Measurements from ENCODE around the gene GTSE1.
A peak's percentile ranks its signal among the peaks of the same experiment; 100 is the strongest.

The GTSE1 gene

DNA sequence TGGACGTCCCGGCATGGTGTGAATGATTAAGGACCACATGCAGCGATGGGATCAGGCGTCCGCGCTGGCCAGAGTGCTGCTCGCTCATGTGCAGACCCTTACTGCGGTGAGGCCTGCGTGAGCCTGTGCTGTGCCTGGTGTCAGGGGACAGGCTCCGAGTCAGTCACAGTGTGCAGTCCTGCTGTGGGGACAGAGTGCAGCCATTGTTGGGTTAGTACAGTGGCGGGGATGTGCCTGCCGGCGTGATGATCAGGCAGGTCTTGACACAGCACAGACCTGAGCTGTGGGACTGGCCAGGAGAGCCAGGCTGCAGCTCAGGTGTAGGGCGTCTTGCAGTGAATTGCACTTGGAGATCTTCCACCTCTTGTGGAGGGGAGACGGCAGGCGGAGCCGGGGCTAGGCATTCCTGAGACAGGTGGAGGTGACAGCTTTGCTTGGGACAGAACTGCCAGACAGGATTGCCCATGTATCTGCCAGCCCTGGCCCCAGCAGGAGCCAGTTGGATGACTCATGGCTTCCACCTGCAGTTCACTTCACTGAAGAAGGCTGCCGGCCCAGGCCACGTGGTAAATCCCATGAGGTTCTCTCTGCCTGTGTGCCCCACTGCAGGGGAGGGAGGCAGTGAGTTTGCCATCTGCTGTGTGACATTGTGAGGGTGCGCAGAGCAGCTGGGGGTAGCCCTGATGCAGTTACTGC, 56.2 kb downstream of the GTSE1 start:
- DNase-seq = no peak
- TF ChIP-seq GATA1 (IDR thresholded peaks at IDR 0.05; ENCODE audit: low read depth, low read length) (no peak), POLR2A (IDR thresholded peaks at IDR 0.05; ENCODE audit: low read length) (no peak)

DNA sequence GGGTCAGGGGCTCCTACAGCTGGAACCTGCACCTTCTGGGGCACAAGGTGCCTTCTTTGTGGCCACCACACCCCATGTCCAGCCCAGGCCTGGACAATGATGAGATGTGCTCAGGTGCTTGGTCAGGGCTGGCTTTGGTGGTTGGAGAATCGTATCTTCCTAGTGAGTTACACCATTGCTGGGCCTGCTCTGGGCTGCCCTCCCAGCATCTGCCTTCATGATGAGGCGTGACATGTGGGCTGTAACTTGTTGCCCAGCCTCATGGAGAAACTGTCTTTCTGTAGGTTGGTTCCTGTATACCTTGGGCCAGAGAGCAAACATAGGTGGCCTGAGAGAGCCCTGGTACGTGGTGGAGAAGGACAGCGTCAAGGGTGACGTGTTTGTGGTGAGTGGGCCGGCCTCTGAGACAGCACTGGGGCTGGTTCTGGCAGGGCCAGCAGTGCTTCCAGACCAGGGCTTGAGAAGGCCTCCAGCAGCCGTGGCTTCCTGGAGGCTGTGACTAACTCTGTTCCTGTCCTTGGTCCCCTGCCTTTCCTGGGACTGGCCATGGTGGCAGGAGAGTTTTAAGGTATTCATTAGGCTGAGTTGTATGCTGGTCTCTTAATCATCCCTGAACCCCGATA, 56.9 kb downstream of the GTSE1 start:
- no peak for TF ChIP-seq POLR2A (IDR thresholded peaks at IDR 0.05; ENCODE audit: low read length)
- TF ChIP-seq GATA1 (IDR thresholded peaks at IDR 0.05; ENCODE audit: low read depth, low read length) = no peak
- no peak for DNase-seq

DNA sequence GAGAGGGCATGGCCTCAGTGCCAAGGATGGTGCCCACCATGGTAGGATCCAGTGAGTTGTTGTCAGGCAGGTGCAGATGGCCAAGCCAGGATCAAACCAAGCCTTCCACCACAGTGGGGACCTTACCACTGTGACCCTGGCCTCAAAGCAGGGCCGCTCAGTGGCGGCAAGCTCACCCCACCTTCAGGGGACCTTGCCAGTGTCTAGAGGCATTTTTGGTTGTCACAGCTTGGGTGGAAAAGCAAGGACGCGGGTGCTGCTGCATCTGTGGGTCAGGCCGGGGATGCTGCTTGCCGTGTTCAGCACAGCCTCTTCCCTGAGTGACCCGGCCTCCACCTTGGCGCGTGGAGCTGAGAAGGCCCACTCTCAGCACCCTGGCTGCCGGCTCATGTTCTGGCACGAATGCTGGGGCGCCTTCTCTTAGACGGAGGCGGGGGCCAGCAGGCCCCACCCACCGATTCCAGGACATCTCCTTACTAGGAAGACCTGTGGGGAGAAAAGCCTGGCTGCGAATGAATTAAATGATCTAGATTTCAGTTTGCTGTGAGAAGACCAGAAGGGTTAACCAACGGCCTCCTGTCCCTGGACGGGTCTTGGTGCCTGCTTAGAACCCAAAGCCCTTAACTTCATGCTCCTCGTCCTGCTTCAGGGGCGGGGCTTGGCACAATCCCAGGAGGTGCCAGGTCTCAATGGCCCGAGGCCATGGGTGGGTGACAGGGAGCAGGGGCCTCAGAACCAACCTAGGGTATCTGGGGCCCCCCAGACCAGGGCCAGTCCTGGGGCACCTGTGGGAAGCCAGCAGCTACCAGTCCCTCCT, 57.7 kb downstream of the GTSE1 start:
- TF ChIP-seq POLR2A (IDR thresholded peaks at IDR 0.05; ENCODE audit: low read length) (no peak), GATA1 (IDR thresholded peaks at IDR 0.05; ENCODE audit: low read depth, low read length) (no peak)
- no peak for DNase-seq

DNA sequence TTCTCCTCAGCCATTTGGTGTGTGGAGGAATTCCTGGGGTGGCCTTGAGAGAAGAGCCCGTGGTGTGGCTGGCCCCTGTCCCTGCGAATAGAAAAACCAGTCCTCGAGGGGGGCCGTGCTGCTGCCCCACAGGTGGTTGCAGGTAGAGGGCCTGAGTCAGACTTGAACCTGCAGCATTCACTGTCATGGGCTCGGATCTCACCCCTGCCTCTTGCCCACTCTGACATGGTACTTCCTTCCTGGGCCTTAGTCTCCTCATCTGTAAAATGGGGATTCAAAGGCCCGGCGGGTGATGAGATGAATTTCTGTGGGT, 58.3 kb downstream of the GTSE1 start:
- TF ChIP-seq POLR2A (IDR thresholded peaks at IDR 0.05; ENCODE audit: low read length) = no peak
- TF ChIP-seq GATA1 (IDR thresholded peaks at IDR 0.05; ENCODE audit: low read depth, low read length) = no peak
- no peak for DNase-seq

DNA sequence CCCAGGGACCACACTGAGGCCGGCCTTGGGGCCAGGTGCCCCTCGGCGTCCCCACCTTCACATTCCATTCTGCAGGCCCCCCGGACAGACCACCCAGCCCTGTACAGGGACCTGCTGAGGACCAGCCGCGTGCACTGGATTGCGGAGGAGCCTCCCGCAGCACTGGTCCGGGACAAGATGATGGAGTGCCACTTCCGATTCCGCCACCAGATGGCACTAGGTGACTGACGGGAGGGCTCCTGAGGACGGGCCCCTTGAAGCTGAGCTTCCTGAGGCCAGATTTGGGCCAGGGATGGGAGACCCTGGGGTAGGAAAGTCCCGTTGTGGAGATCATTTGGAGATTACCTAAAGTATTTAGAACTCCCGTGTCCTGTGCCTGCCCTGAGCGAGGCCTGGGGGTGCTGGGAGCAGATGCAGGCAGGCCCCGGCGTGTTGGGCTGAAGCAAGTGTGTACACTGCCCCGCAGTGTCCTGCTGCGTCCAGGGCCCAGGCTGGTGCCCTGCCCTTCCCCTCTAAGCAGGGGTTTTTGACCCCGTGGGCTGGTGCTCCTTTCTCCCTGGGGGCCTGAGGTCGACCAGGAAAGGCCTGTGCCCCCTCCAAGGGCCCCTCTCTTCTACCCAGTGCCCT, 58.8 kb downstream of the GTSE1 start:
- TF ChIP-seq POLR2A (IDR thresholded peaks at IDR 0.05; ENCODE audit: low read length) (no peak), GATA1 (IDR thresholded peaks at IDR 0.05; ENCODE audit: low read depth, low read length) (no peak)
- peak; percentile 52 to 73 for DNase-seq

DNA sequence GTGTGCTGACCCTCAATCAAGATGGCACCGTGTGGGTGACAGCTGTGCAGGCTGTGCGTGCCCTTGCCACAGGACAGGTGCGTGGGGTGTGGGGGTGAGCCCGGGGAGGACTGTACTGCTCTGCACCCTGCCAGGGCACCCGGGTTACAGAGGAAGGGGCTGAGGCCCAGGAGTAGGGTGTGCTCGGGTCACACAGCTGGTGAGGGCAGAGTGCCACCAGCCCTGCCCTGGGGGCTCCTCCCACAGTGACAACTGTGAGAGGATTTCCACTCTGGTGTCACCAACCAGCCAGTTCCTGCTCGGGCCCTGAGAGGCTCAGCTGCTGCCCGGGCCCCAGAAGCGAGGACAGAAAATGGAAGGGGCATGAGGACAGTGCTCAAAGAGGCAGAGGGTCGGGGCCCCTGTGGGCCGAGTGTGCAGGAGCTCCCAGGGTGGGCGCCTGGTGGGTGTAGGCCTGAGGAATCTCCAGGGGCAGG, 59.4 kb downstream of the GTSE1 start:
- TF ChIP-seq GATA1 (IDR thresholded peaks at IDR 0.05; ENCODE audit: low read depth, low read length) (no peak), POLR2A (IDR thresholded peaks at IDR 0.05; ENCODE audit: low read length) (no peak)
- DNase-seq = no peak

DNA sequence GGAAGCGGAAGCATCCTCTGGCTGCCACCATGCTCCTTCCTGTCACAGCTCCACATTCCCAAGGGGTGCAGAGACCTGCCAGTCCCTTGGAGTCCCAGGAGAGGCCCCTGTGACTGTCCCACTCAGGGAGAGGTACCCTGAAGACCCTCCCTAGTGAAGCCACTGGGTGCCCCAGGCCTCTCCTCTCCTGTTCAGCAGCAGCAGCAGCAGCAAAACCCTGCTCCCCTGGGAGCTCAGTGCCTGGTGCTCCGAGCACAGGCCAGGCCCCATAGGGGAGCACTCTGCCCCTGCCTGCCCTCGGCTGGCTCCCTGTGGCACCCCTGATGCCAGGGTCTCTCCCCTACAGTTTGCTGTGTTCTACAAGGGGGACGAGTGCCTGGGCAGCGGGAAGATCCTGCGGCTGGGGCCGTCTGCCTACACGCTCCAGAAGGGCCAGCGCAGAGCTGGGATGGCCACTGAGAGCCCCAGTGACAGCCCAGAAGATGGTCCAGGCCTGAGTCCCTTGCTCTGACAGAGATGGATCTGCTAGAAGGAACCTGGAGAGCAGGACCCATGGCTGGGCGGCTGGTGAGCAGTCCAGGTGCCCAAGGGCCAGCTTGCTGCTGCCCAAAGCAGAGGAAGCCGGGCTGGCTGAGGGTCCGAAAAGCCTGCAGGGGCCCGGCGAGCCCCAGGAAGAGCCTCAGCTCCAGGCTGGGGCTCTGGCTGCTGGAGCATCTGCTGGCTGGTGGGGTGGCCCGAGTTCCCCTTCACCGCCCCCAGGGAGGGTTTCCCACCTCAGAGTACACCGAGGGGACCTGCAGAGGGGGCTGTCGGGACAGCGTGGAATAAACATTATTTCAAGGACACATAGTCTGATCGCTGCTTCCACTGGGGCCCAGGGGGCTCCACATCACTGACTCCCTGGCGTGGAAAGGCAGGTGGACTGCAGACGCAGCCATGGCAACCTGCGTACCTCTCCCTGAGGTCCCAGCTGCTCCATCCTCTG, 60.1 kb downstream of the GTSE1 start:
- TF ChIP-seq POLR2A (IDR thresholded peaks at IDR 0.05; ENCODE audit: low read length) (no peak), GATA1 (IDR thresholded peaks at IDR 0.05; ENCODE audit: low read depth, low read length) (no peak)

DNA sequence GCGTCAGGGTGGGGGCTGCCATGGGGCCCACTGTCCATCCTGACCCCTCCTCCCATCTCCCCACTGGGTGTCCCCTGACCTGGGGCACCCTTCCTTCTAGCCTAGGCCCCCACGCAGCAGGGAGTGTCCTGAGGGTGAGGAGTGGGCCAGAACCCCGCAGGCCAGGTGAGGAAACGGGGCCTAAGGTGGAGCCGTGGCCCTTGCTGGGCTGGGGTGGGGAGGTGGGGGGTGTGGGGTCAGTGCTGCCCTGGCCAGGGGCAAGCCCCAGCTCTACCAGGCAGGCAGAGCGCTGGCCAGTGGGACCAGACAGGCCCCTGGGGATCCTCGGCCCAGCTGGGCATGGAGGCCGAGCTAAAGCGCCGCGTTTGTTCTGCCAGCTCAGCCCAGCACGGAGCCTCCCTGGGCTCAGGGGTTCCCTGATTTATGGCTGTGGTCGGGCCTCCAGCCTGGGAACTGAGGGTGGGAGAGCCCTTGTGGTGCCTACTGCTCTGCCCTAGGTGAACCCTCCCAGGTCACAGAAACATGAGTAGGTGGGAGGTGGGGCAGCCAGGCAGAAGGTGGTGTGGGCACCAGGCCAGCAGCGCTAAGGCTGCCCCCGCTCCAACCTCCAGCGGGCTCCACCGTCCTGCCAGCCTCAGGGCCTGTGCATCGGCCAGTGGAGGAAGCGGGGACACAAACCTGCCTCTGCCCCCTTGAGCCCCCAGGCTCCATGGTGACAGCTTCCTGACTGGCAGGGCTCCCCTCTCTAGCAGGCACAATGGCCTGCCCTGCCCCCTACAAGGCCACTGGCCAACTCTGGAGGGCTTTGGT, 61.2 kb downstream of the GTSE1 start:
- TF ChIP-seq POLR2A (IDR thresholded peaks at IDR 0.05; ENCODE audit: low read length) = no peak
- no peak for TF ChIP-seq GATA1 (IDR thresholded peaks at IDR 0.05; ENCODE audit: low read depth, low read length)
- no peak for DNase-seq

More for the DNA sequence above, 60.1 kb downstream of the GTSE1 start:
- DNase-seq = no peak

DNA sequence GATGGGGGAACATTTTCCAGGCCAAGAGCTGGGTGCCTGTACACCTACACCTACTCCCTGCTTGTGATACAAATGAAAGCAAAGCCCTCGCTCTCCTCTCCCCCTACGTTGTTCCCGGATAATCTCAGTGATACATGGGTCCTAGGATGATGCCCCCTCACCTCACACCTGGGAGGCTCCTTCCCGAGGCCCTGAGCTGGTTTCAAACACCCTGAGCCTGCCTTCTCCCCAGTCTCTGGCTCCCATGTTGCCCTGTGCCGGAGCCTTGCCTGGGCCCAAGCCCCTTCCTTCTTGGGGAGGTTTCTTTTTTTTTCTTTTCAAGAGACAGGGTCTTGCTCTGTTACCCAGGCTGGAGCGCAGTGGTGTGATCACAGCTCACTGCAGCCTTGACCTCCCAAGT, 62.1 kb downstream of the GTSE1 start:
- TF ChIP-seq POLR2A (IDR thresholded peaks at IDR 0.05; ENCODE audit: low read length) (no peak), GATA1 (IDR thresholded peaks at IDR 0.05; ENCODE audit: low read depth, low read length) (no peak)
- no peak for DNase-seq

DNA sequence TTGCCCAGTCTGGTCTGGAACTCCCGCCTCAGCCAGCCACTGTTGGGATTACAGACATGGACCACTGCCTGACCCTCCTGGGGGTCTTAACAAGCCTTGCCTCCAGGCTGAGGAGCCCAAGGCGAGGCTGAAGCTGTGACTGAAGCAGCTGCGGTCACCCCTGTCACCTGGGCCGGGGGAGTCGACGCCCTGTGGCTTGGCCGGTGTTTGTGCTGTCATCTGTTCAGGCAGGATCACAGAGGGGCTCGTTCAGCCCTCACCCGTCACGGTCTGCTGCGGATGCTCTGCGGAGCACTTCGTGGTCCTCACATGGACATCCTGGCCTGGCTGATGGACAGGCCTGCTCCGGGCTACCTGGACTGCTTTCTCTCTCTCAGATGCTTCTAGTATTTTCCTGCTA, 62.7 kb downstream of the GTSE1 start:
- TF ChIP-seq POLR2A (IDR thresholded peaks at IDR 0.05; ENCODE audit: low read length) (no peak), GATA1 (IDR thresholded peaks at IDR 0.05; ENCODE audit: low read depth, low read length) (no peak)
- DNase-seq = no peak

DNA sequence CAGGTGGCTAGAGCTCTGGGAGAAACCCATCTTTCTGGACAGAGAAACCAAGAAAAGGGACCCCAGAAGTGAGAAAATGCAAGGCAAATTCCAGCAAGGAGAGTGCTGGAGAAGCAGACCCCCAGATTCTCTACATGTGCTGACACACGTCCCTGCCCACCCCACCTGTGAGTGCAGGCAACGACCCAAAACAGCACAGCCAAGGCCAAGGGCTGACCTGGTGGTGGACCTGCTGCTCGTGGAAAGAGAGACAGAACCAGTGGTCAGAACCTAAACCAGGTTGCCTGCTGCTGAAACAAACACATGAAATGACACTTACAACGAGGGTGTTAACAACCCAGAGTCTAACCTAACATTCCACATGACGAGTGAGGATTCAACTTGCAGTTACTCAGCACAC, 63.4 kb downstream of the GTSE1 start:
- DNase-seq = no peak
- no peak for TF ChIP-seq GATA1 (IDR thresholded peaks at IDR 0.05; ENCODE audit: low read depth, low read length)
- TF ChIP-seq POLR2A (IDR thresholded peaks at IDR 0.05; ENCODE audit: low read length) = no peak

DNA sequence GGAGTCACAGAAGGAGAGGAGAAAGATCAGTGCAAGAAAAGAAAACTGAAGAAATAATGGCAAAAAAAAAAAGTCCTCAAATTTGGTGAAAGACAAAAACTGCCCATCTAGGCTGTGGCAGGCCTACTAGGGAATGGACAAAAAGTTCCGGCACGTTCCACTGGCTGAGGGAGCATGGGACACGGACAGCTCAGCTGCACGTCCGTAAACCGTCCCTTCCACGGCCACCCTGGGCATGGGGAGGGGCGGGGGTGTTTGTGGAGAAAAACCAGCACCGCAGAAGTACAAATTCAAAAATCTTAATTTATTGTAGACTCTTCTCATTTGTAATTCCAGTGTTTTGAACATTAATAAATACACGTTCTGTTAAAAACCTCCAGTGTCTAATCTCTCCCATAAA, 64.2 kb downstream of the GTSE1 start:
- no peak for DNase-seq

More for the DNA sequence above, 64.2 kb downstream of the GTSE1 start:
- TF ChIP-seq GATA1 (IDR thresholded peaks at IDR 0.05; ENCODE audit: low read depth, low read length) (no peak), POLR2A (IDR thresholded peaks at IDR 0.05; ENCODE audit: low read length) (no peak)

All from erythroblast (primary cell).